HL-60 (cell line): ENCODE results near the gene NFATC4.

Experiments used
- CTCF ChIP-seq: IDR thresholded peaks from one replicate; pipeline ENCODE4 v1.5.1; 2011; ENCODE audit warnings: low read length, control low read depth, inconsistent platforms; ENCODE audit not compliant: insufficient read depth
- GABPA ChIP-seq: IDR thresholded peaks from 2 replicates; pipeline ENCODE4 v1.6.1; 2012; ENCODE audit warnings: low read depth
- REST ChIP-seq: IDR thresholded peaks from 2 replicates; pipeline ENCODE4 v1.6.1; 2012; ENCODE audit warnings: low read depth; ENCODE audit not compliant: insufficient replicate concordance
- SPI1 ChIP-seq: IDR thresholded peaks from 2 replicates; pipeline ENCODE4 v1.6.1; 2012; ENCODE audit warnings: low read depth, mild to moderate bottlenecking, borderline replicate concordance

GRCh38 chr14:24416932-24417619 lies 49.1 kb downstream of the NFATC4 start:
- TF ChIP-seq GABPA (no peak), REST (no peak), CTCF (no peak), SPI1 (no peak)
